Measurements from ENCODE around the gene HMGCS2.
"Not testable (repeated sequence)": the region's sequence is repeated elsewhere in the genome, so short reads cannot be mapped to it uniquely, and the experiment has no call there.

Gene HMGCS2

GRCh38 chr1:119787776-119788175 is 19.1 kb upstream of the HMGCS2 start:
- no peak for DNase-seq

- DNase-seq, result peak in 2 of 4 experiments; percentile 9 to 11
These were observed 17.9 kb upstream of the HMGCS2 start for GRCh38 chr1:119786473-119787050.

- not testable (repeated sequence) for DNase-seq
These were observed 17.3 kb upstream of the HMGCS2 start for GRCh38 chr1:119786046-119786445.

GRCh38 chr1:119784191-119784781 is 15.6 kb upstream of the HMGCS2 start:
- peak; percentile 51 to 78 (median 64) for DNase-seq

GRCh38 chr1:119783354-119784185 is 14.9 kb upstream of the HMGCS2 start:
- DNase-seq, result peak in 3 of 4 experiments; percentile 7 to 51 (median 37)

- DNase-seq, result no peak
These were observed 14.1 kb upstream of the HMGCS2 start for GRCh38 chr1:119782631-119783325.

- no peak for DNase-seq
These were observed 12.9 kb upstream of the HMGCS2 start for GRCh38 chr1:119781434-119782210.

- no peak for DNase-seq
These were observed 11.2 kb upstream of the HMGCS2 start for GRCh38 chr1:119779869-119780356.

- DNase-seq, result no peak
These were observed 10.3 kb upstream of the HMGCS2 start for GRCh38 chr1:119778886-119779560.

- no peak for DNase-seq
These were observed 9.7 kb upstream of the HMGCS2 start for GRCh38 chr1:119778359-119778758.

- no peak for DNase-seq
These were observed 6.2 kb upstream of the HMGCS2 start for GRCh38 chr1:119774746-119775490.

GRCh38 chr1:119773711-119774241 is 5.1 kb upstream of the HMGCS2 start:
- DNase-seq, result no peak

- no peak for DNase-seq
These were observed 3.6 kb upstream of the HMGCS2 start for GRCh38 chr1:119772298-119772697.

GRCh38 chr1:119771770-119772169 is 3.1 kb upstream of the HMGCS2 start:
- no peak for DNase-seq

- DNase-seq, result no peak
These were observed 2.3 kb upstream of the HMGCS2 start for GRCh38 chr1:119771016-119771415.

GRCh38 chr1:119767486-119767885 is 1.2 kb downstream of the HMGCS2 start:
- DNase-seq, result no peak

- no peak for DNase-seq
These were observed 2.3 kb downstream of the HMGCS2 start for GRCh38 chr1:119766374-119766794.

- no peak for DNase-seq
These were observed 4.5 kb downstream of the HMGCS2 start for GRCh38 chr1:119764220-119764619.

- no peak for DNase-seq
These were observed 5.8 kb downstream of the HMGCS2 start for GRCh38 chr1:119762953-119763352.

- no peak for DNase-seq
These were observed 6.3 kb downstream of the HMGCS2 start for GRCh38 chr1:119762409-119762808.

- DNase-seq, result no peak
These were observed 10.1 kb downstream of the HMGCS2 start for GRCh38 chr1:119758584-119758983.
